Measurements from ENCODE around the gene CLCN5. TPM values are rescaled to one million over a fixed set of nuclear protein-coding genes. Genes with fewer than 3 reads are reported as not detected.

CLCN5 gene
- total RNA-seq, 4 donors from 2014 or later = 3.2 to 5.9 (median 3.8) TPM

GRCh38 chrX:49949961-49950360 lies 27.6 kb downstream of the CLCN5 start:
- no peak for ATAC-seq
- no peaks in the 10 kb centered on the region for H3K36me3 ChIP-seq
- WGBS, 2 donors (ENCODE audit: low coverage in 1 of 2) = 13 to 36% methylated on average over 1 of the region's 1 CpG
- no peak for TF ChIP-seq POLR2A (IDR thresholded peaks at IDR 0.05)
- no peak for TF ChIP-seq CTCF (IDR thresholded peaks at IDR 0.05)
- TF ChIP-seq POLR2AphosphoS5 (IDR thresholded peaks at IDR 0.05) = no peak
- TF ChIP-seq EP300 (IDR thresholded peaks at IDR 0.05) = no peak
- H3K27me3 ChIP-seq = no peaks in the 10 kb centered on the region
- no peak overlapping the region for H3K27ac ChIP-seq
- H3K4me3 ChIP-seq = no peak overlapping the region
- H3K4me1 ChIP-seq = no peaks in the 10 kb centered on the region
- no peaks in the 10 kb centered on the region for H3K9me3 ChIP-seq

GRCh38 chrX:49951524-49952193 lies 29.3 kb downstream of the CLCN5 start:
- no peaks in the 10 kb centered on the region for H3K36me3 ChIP-seq
- ATAC-seq = no peak
- no peak overlapping the region for H3K4me3 ChIP-seq
- no peak for TF ChIP-seq EP300 (IDR thresholded peaks at IDR 0.05)
- no peaks in the 10 kb centered on the region for H3K27me3 ChIP-seq
- H3K4me1 ChIP-seq = no peaks in the 10 kb centered on the region
- no peak overlapping the region for H3K27ac ChIP-seq
- no peaks in the 10 kb centered on the region for H3K9me3 ChIP-seq
- WGBS, 2 donors (ENCODE audit: low coverage in 1 of 2) = 67 to 71% methylated on average over 1 of the region's 1 CpG

GRCh38 chrX:49956313-49956712 lies 33.9 kb downstream of the CLCN5 start:
- Histone ChIP-seq H3K27me3 (no peaks in the 10 kb centered on the region), H3K9me3 (no peaks in the 10 kb centered on the region), H3K4me1 (no peaks in the 10 kb centered on the region), H3K4me3 (no peak overlapping the region), H3K27ac (no peak overlapping the region), H3K36me3 (no peaks in the 10 kb centered on the region)
- no peak for ATAC-seq
- TF ChIP-seq CTCF (IDR thresholded peaks at IDR 0.05) = no peak
- no peak for TF ChIP-seq POLR2A (IDR thresholded peaks at IDR 0.05)
- TF ChIP-seq POLR2AphosphoS5 (IDR thresholded peaks at IDR 0.05) = no peak
- no peak for TF ChIP-seq EP300 (IDR thresholded peaks at IDR 0.05)
- WGBS, 2 donors (ENCODE audit: low coverage in 1 of 2) = 81 to 88% methylated on average over 1 to 2 of the region's 2 CpGs

- Histone ChIP-seq H3K27ac (no peak overlapping the region), H3K36me3 (no peaks in the 10 kb centered on the region), H3K4me1 (no peaks in the 10 kb centered on the region), H3K4me3 (no peak overlapping the region), H3K27me3 (no peaks in the 10 kb centered on the region), H3K9me3 (no peaks in the 10 kb centered on the region)
- 80 to 94% methylated on average over 2 to 4 of the region's 4 CpGs for WGBS, 2 donors (ENCODE audit: low coverage in 1 of 2)
- ATAC-seq = no peak
- TF ChIP-seq POLR2A (IDR thresholded peaks at IDR 0.05) (no peak), POLR2AphosphoS5 (IDR thresholded peaks at IDR 0.05) (no peak), CTCF (IDR thresholded peaks at IDR 0.05) (no peak), EP300 (IDR thresholded peaks at IDR 0.05) (no peak)
Measured at GRCh38 chrX:49958727-49959485, 36.5 kb downstream of the CLCN5 start.

GRCh38 chrX:49959602-49960001 lies 37.2 kb downstream of the CLCN5 start:
- ATAC-seq = no peak
- 78 to 95% methylated on average over 1 to 2 of the region's 2 CpGs for WGBS, 2 donors (ENCODE audit: low coverage in 1 of 2)
- H3K36me3 ChIP-seq = no peaks in the 10 kb centered on the region
- H3K27me3 ChIP-seq = no peaks in the 10 kb centered on the region
- H3K4me1 ChIP-seq = no peaks in the 10 kb centered on the region
- H3K9me3 ChIP-seq = no peaks in the 10 kb centered on the region
- TF ChIP-seq POLR2A (IDR thresholded peaks at IDR 0.05) = no peak
- TF ChIP-seq EP300 (IDR thresholded peaks at IDR 0.05) = no peak
- TF ChIP-seq CTCF (IDR thresholded peaks at IDR 0.05) = no peak
- no peak for TF ChIP-seq POLR2AphosphoS5 (IDR thresholded peaks at IDR 0.05)
- no peak overlapping the region for H3K4me3 ChIP-seq
- H3K27ac ChIP-seq = no peak overlapping the region

Measured in gastroesophageal sphincter (tissue), 4 donors.